ENCODE data around the gene PMM2.

The PMM2 gene

GRCh38 chr16:8846401-8846932, 48.8 kb downstream of the PMM2 start (continued):
- TF ChIP-seq ZNF184 (tag by site-specific recombination; IDR thresholded peaks at IDR 0.05) (no peak), AEBP2 (tag by site-specific recombination; IDR thresholded peaks at IDR 0.05; ENCODE audit: borderline replicate concordance) (no peak), ZFHX2 (tag by site-specific recombination; conservative IDR thresholded peaks at IDR 0.05) (no peak)

DNA sequence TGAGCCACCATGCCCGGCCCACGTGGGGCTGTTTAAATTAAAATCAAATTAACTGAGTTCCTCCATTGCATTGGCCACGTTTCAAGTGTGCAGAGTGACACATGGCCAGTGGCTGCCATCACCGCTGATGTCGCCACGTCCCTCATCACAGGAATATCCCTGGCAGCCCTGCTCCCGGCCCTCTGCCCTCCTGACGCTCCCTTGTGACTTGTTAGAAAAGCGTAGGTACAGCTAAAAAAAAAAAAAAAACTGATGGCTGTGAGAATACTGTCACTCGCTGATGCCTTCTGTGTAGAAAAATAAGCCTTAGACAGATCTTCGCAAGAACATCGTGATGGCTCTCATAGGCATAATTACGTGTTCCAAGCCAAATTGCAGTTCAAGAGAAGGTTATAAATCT, 49.5 kb downstream of the PMM2 start:
- Histone ChIP-seq H3K4me1 (ENCODE audit: control insufficient read depth, insufficient read depth, low read length) (no peaks in the 10 kb centered on the region), H3K27ac (ENCODE audit: extremely low read depth, low read depth, low read length) (no peak overlapping the region), H3K4me3 (ENCODE audit: low read depth, low read length) (no peak overlapping the region), H3K9me3 (ENCODE audit: control insufficient read depth, insufficient read depth, low read depth, low read length) (no peaks in the 10 kb centered on the region), H3K36me3 (ENCODE audit: control insufficient read depth in 2 of 2, insufficient read depth in 1 of 2, low read length in 2 of 2) (peaks cover 5 to 46% of the 10 kb centered on the region in 2 experiments; a peak in 2 of 3 replicates)
- TF ChIP-seq TRIM28 (IDR thresholded peaks at IDR 0.05; ENCODE audit: borderline replicate concordance, low read length) (no peak), ZNF629 (tag by site-specific recombination; IDR thresholded peaks at IDR 0.05) (0 out of 2 replicates have a peak, but pooled peaks have one; percentile 16), SP7 (tag by site-specific recombination; IDR thresholded peaks at IDR 0.05) (peak; percentile 67), ZNF350 (tag by site-specific recombination; IDR thresholded peaks at IDR 0.05) (no peak), OSR2 (tag by site-specific recombination; IDR thresholded peaks at IDR 0.05) (no peak)
- TF ChIP-seq, protein P1, sequence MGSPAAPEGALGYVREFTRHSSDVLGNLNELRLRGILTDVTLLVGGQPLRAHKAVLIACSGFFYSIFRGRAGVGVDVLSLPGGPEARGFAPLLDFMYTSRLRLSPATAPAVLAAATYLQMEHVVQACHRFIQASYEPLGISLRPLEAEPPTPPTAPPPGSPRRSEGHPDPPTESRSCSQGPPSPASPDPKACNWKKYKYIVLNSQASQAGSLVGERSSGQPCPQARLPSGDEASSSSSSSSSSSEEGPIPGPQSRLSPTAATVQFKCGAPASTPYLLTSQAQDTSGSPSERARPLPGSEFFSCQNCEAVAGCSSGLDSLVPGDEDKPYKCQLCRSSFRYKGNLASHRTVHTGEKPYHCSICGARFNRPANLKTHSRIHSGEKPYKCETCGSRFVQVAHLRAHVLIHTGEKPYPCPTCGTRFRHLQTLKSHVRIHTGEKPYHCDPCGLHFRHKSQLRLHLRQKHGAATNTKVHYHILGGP (tag by site-specific recombination; IDR thresholded peaks at IDR 0.05), result no peak
- POLR2A ChIA-PET, result interaction anchor here (0.7 kb wide), 1 partner anchor 22 kb away, joined by 4 read pairs; the partner anchor contains the start of gene CARHSP1
- CTCF ChIA-PET, result interaction anchor here (1.0 kb wide), 1 partner anchor 8 kb away, joined by 3 read pairs; no protein-coding TSS in a partner anchor

DNA sequence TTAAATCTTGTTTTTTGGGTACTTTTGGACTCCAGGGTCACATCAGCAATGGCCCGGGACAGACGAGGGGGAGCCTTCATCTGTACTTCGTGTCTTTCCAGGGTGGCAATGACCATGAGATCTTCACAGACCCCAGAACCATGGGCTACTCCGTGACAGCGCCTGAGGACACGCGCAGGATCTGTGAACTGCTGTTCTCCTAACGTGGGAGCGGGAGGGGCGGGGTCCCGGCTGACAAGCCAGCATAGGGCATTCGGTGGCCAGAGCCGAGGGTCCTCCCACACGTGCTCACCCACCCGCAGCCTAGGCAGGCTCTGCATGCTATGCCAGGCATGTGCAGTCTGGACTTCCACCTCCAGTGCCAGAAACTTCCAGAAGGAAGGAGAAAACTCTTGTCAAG, 50.0 kb downstream of the PMM2 start:
- CTCF ChIA-PET, result no interaction called here
- Histone ChIP-seq H3K27ac (ENCODE audit: extremely low read depth, low read depth, low read length) (no peak overlapping the region), H3K36me3 (ENCODE audit: control insufficient read depth in 2 of 2, insufficient read depth in 1 of 2, low read length in 2 of 2) (peaks cover 6 to 51% of the 10 kb centered on the region in 2 experiments; a peak in 2 of 3 replicates), H3K4me3 (ENCODE audit: low read depth, low read length) (no peak overlapping the region), H3K4me1 (ENCODE audit: control insufficient read depth, insufficient read depth, low read length) (no peaks in the 10 kb centered on the region), H3K9me3 (ENCODE audit: control insufficient read depth, insufficient read depth, low read depth, low read length) (no peaks in the 10 kb centered on the region)
- 0 out of 2 replicates have a peak, but pooled peaks have one; percentile 19 for TF ChIP-seq ZFHX2 (tag by site-specific recombination; conservative IDR thresholded peaks at IDR 0.05)
- no peak for TF ChIP-seq ZNF184 (tag by site-specific recombination; IDR thresholded peaks at IDR 0.05)
- POLR2A ChIA-PET, result no interaction called here

DNA sequence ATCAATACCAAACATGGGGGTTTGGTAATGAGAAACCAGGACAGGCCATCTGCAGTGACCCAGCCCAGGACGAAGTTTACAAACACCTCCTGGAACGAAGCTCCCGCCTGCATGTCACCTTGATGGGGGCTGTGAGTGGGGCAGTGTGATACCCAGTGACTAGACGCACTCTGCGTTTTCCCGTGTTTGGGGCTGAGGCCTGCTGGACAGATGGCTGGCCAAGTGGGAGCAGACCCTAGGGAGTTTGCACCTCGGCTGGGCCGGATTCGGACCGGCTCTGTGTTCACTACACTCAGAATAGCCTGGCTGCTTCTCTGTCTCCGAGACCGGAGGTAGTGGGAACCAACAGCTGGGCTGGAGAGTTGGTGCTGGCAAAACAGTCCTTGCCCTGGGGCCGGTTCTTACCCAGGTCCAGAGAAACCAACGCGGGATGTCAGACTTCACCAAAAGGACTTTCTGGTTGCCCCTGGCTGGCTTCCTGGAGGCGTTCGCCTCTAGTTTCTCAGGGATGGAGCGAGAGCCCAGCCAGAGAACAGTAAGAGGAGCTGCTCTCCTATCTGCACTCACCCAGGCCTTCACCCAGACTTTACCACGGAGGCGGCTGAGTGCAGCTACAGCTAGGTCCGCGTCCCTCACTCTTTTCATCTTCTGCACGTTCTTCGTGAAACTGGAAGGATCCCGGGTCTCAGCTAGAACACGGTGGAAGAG, 50.7 kb downstream of the PMM2 start:
- H3K4me3 ChIP-seq (ENCODE audit: low read depth, low read length), result no peak overlapping the region
- no peaks in the 10 kb centered on the region for H3K9me3 ChIP-seq (ENCODE audit: control insufficient read depth, insufficient read depth, low read depth, low read length)
- peaks cover 6 to 59% of the 10 kb centered on the region in 2 experiments; a peak in 2 of 3 replicates for H3K36me3 ChIP-seq (ENCODE audit: control insufficient read depth in 2 of 2, insufficient read depth in 1 of 2, low read length in 2 of 2)
- no peaks in the 10 kb centered on the region for H3K4me1 ChIP-seq (ENCODE audit: control insufficient read depth, insufficient read depth, low read length)
- POLR2A ChIA-PET, result interaction anchor here (1.0 kb wide), 1 partner anchor 21 kb away, joined by 3 read pairs; the partner anchor contains the start of gene CARHSP1
- CTCF ChIA-PET, result interaction anchor here (0.6 kb wide), 1 partner anchor 347 kb away, joined by 3 read pairs; no protein-coding TSS in a partner anchor
- H3K27ac ChIP-seq (ENCODE audit: extremely low read depth, low read depth, low read length), result no peak overlapping the region
- no peak for TF ChIP-seq ZNF777 (tag by site-specific recombination; IDR thresholded peaks at IDR 0.05; ENCODE audit: borderline replicate concordance)
- TF ChIP-seq ZNF311 (tag by site-specific recombination; IDR thresholded peaks at IDR 0.05; ENCODE audit: borderline replicate concordance), result no peak
- TF ChIP-seq ZNF530 (tag by site-specific recombination; IDR thresholded peaks at IDR 0.05; ENCODE audit: low read depth), result no peak
- TF ChIP-seq PRDM2 (tag by site-specific recombination; IDR thresholded peaks at IDR 0.05; ENCODE audit: borderline replicate concordance), result no peak
- TF ChIP-seq KLF10 (tag by site-specific recombination; IDR thresholded peaks at IDR 0.05), result no peak
- TF ChIP-seq ZNF239 (tag by site-specific recombination; IDR thresholded peaks at IDR 0.05), result no peak
- no peak for TF ChIP-seq ZNF416 (tag by site-specific recombination; IDR thresholded peaks at IDR 0.05)
- no peak for TF ChIP-seq ZBTB1 (tag by site-specific recombination; IDR thresholded peaks at IDR 0.05)
- TF ChIP-seq ZXDB (tag by site-specific recombination; IDR thresholded peaks at IDR 0.05), result no peak
- TF ChIP-seq KLF16 (tag by site-specific recombination; IDR thresholded peaks at IDR 0.05), result no peak
